Erythroblast (primary cell): ENCODE data around the gene PANX3.

Source experiments
- GATA1 ChIP-seq: IDR thresholded peaks from 2 replicates; pipeline ENCODE4 v1.6.1; 2011; ENCODE audit warnings: low read depth, mild to moderate bottlenecking, control low read depth, low read length, moderate library complexity
- POLR2A ChIP-seq: IDR thresholded peaks from 2 replicates; pipeline ENCODE4 v1.6.1; 2011; ENCODE audit warnings: mild to moderate bottlenecking, low read length

DNA sequence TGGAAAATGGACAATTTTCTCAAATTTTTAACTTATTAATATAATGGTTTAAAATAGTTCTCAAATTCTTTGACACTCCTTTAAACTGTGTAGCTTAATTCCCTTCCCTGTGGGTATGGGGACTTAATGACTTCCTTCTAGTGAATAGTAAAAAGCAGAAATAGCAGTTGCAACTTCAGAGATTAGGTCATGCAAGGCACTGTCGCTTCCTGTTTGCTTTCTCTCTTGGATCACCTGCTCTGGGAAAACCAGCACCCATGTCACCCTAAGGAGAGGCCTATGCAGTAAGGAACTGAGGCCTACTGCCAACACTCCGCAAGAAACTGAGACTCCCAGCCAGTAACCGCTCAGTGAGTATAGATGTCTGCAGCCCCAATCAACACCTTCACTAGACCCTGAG lies 5.5 kb upstream of the PANX3 start:
- TF ChIP-seq POLR2A: no peak
- TF ChIP-seq GATA1: no peak
